Kidney (tissue), 14 donors: ENCODE measurements around the gene DENND4C. TPM values are rescaled to one million over a fixed set of nuclear protein-coding genes. Genes with fewer than 3 reads are reported as not detected.

ENCODE experiments used
- DNase-seq, 5 donors: peaks; one replicate each; pipeline ENCODE4 v3.0.0-alpha.2; 2013 to 2020
- FAIRE-seq: peaks from 2 replicates; lab custom pipeline; 2012; peaks lifted over from hg19 to GRCh38; lab: Jason Lieb, UNC
- H3K27ac ChIP-seq, 2 donors: one replicate each; pipeline ENCODE4 v1.7.0; 2013; ENCODE audit warnings: low read depth in 2 of 2, low read length in 2 of 2, inconsistent platforms in 1 of 2
- H3K27me3 ChIP-seq: one replicate; pipeline ENCODE4 v1.7.1; 2013; ENCODE audit warnings: low read length, inconsistent platforms; ENCODE audit not compliant: control insufficient read depth, insufficient read depth
- H3K36me3 ChIP-seq, 3 donors: one replicate each; pipeline versions ENCODE4 v1.7.0 to v1.7.1; 2013; ENCODE audit warnings: low read length in 3 of 3, control low read depth in 1 of 3, inconsistent platforms in 1 of 3; ENCODE audit not compliant: insufficient read depth in 3 of 3, control insufficient read depth in 2 of 3
- H3K4me1 ChIP-seq, 3 donors: one replicate each; pipeline versions ENCODE4 v1.7.0 to v1.7.1; 2013; ENCODE audit warnings: low read length in 3 of 3, inconsistent platforms in 1 of 3, low read depth in 1 of 3; ENCODE audit not compliant: control insufficient read depth in 2 of 3, insufficient read depth in 2 of 3
- H3K4me3 ChIP-seq, 3 donors: one replicate each; pipeline versions ENCODE4 v1.7.0 to v1.8.1; 2013; ENCODE audit warnings: low read length in 3 of 3, control low read depth in 1 of 3, inconsistent platforms in 1 of 3
- H3K9ac ChIP-seq, 3 donors: one replicate each; pipeline versions ENCODE4 v1.7.0 to v1.7.1; 2013; ENCODE audit warnings: low read length in 3 of 3, control low read depth in 1 of 3, inconsistent platforms in 1 of 3
- H3K9me3 ChIP-seq, 3 donors: one replicate each; pipeline versions ENCODE4 v1.7.0 to v1.7.1; 2013; ENCODE audit warnings: low read length in 3 of 3, control low read depth in 1 of 3, inconsistent platforms in 1 of 3; ENCODE audit not compliant: control insufficient read depth in 2 of 3, insufficient read depth in 1 of 3
- intact Hi-C: fragments of 100-400 bp; cut with DNase I; formaldehyde crosslinking; loops from one replicate; pipeline ENCODE4 v1.11.1; 2022
- polyA plus RNA-seq: library from polyadenylated mRNA; stranded (reverse); fragments of 350-450 nt; fragmentation: Illumina TruSeq; extraction: RNeasy Lipid Tissue Mini Kit (QIAGEN cat#74804); gene quantifications from one replicate; pipeline ENCODE4 v1.2.3, GENCODE V29; 2014; ENCODE audit warnings: low read depth, low replicate concordance; ENCODE audit not compliant: insufficient read depth
- total RNA-seq: library from RNA; stranded (reverse); fragmentation: NEBNext Ultra II Directional; extraction: Animal tissue kit (Norgen Biotek cat#: 25700); gene quantifications from one replicate; pipeline ENCODE4 v1.2.1, GENCODE V29; 2021
- TF ChIP-seq, protein P1 (sequence below): IDR thresholded peaks from 3 replicates; pipeline ENCODE4 v1.5.1; 2012; ENCODE audit warnings: mild to moderate bottlenecking, moderate library complexity, borderline replicate concordance; ENCODE audit not compliant: insufficient read depth; ENCODE audit errors: extremely low read depth
- donor health status: control.
- donor health status: control.
- donor health status: control.
- donor health status: control.
- donor health status: control.
- donor health status: DM: yes; HTN: yes; CAD: no.
- donor health status: Normal renal cell carcinoma (clear cell type).

The DENND4C gene
- total and polyA plus RNA-seq, 2 donors from 2014 or later, result 6.2 to 59.5 TPM

DNA sequence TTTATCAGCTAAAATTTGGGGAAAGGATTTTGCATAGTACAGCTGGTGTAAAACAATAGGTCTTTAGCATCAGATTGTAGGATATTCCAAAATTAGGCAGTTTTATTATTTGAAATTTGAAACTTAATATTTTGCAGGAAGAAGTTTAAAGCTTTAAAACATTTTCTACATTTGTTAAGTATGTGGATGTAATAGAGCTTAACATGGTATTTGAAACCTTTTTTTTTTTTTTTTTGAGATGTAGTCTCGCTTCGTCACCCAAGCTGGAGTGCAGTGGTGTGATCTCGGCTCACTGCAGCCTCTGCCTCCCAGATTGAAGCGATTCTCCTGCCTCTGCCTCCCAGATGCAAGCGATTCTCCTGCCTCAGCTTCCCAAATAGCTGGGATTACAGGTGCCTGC is 2.9 kb downstream of the DENND4C start:
- DNase-seq (peak in 1 of 5 donors; percentile 19), FAIRE-seq (no peak)
- intact Hi-C loops, result no loop called here
- H3K9ac ChIP-seq, result no peak overlapping the region
- peaks cover 3 to 9% (median 6%) of the 10 kb centered on the region in 3 donors for H3K4me1 ChIP-seq
- H3K27ac ChIP-seq, result no peak overlapping the region
- H3K4me3 ChIP-seq, result peak overlapping the region in 1 of 3 donors; percentile 9
- H3K9me3 ChIP-seq, result no peaks in the 10 kb centered on the region
- no peaks in the 10 kb centered on the region for H3K36me3 ChIP-seq
- TF ChIP-seq, protein P1, sequence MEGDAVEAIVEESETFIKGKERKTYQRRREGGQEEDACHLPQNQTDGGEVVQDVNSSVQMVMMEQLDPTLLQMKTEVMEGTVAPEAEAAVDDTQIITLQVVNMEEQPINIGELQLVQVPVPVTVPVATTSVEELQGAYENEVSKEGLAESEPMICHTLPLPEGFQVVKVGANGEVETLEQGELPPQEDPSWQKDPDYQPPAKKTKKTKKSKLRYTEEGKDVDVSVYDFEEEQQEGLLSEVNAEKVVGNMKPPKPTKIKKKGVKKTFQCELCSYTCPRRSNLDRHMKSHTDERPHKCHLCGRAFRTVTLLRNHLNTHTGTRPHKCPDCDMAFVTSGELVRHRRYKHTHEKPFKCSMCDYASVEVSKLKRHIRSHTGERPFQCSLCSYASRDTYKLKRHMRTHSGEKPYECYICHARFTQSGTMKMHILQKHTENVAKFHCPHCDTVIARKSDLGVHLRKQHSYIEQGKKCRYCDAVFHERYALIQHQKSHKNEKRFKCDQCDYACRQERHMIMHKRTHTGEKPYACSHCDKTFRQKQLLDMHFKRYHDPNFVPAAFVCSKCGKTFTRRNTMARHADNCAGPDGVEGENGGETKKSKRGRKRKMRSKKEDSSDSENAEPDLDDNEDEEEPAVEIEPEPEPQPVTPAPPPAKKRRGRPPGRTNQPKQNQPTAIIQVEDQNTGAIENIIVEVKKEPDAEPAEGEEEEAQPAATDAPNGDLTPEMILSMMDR, result no peak
- H3K27me3 ChIP-seq, result no peaks in the 10 kb centered on the region

DNA sequence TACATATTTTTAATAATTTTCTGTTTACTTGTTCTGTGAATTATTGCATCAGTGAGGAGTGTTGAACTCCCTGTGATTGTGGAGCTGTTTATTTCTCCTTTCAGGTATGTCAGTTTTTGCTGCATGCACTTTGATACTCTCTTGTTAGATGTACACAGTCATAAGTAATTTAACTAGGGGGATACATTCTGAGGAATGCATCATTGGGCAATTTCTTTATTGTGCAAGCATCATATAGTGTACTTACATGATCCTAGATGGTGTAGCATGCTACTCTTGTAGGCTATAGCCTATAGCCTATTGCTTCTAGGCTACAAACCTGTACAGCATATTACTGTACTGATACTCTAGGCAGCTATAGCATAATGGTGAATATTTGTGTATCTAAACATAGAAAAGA is 9.5 kb downstream of the DENND4C start:
- intact Hi-C loops, result no loop called here
- no peak for DNase-seq
- H3K4me1 ChIP-seq, result no peaks in the 10 kb centered on the region

DNA sequence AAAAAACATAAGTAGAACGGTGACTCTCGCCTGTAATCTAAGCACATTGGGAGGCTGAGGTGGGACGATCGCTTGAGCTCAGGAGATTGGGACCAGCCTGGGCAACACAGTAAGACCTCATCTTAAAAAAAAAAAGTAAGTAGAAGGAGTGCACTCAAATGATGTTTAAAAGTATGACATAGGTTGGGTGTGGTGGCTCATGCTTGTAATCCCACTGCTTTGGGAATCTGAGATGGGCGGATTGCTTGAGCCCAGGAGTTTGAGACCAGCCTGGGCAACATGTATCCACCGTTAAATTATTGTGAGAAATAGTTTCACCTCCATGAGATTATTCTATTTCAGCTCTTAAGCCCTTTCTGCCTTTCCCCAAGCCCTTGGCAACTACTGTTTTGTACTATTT is 11.2 kb downstream of the DENND4C start:
- H3K27me3 ChIP-seq, result no peaks in the 10 kb centered on the region
- no peak for FAIRE-seq

More for the DNA sequence above, 9.5 kb downstream of the DENND4C start:
- Histone ChIP-seq H3K4me3 (no peak overlapping the region), H3K9me3 (no peaks in the 10 kb centered on the region), H3K27ac (no peak overlapping the region), H3K36me3 (peaks cover 0 to 4% (median 0%) of the 10 kb centered on the region in 3 donors), H3K27me3 (no peaks in the 10 kb centered on the region), H3K9ac (no peak overlapping the region)
- TF ChIP-seq, protein P1, result no peak
- no peak for FAIRE-seq

More for the DNA sequence above, 11.2 kb downstream of the DENND4C start:
- Histone ChIP-seq H3K4me3 (no peak overlapping the region), H3K36me3 (peaks cover 0 to 4% (median 0%) of the 10 kb centered on the region in 3 donors), H3K9me3 (no peaks in the 10 kb centered on the region), H3K4me1 (no peaks in the 10 kb centered on the region), H3K9ac (no peak overlapping the region), H3K27ac (no peak overlapping the region)
- DNase-seq, result no peak
- TF ChIP-seq, protein P1, result no peak
- intact Hi-C loops, result no loop called here
